GM06990 (cell line): Measurements from ENCODE around the gene CATSPERB.

ENCODE experiments used
- DNase-seq: peaks from one replicate; pipeline ENCODE4 v3.0.0-alpha.2; 2011; ENCODE audit not compliant: insufficient read length; ENCODE audit errors: extremely low read depth
- H3K27me3 ChIP-seq: replicated peaks from 2 replicates; pipeline ENCODE4 v1.6.0; 2011; ENCODE audit warnings: low read length; ENCODE audit not compliant: control insufficient read depth, insufficient read depth
- H3K36me3 ChIP-seq: 2 replicates; pipeline ENCODE4 v1.5.1; 2011; ENCODE audit warnings: low read length; ENCODE audit not compliant: control insufficient read depth, insufficient read depth
- H3K4me3 ChIP-seq: replicated peaks from 2 replicates; pipeline ENCODE4 v1.5.1; 2011; ENCODE audit warnings: low read depth, mild to moderate bottlenecking, control low read depth, low read length
- CTCF ChIP-seq: IDR thresholded peaks from 2 replicates; pipeline ENCODE4 v1.5.1; 2011; ENCODE audit warnings: low read length, control low read depth, mild to moderate bottlenecking, inconsistent platforms; ENCODE audit not compliant: insufficient read depth, poor library complexity, severe bottlenecking

CATSPERB gene

GRCh38 chr14:91533623-91534022 is 198.3 kb downstream of the CATSPERB start:
- no peaks in the 10 kb centered on the region for H3K27me3 ChIP-seq
- H3K36me3 ChIP-seq: no peaks in the 10 kb centered on the region
- H3K4me3 ChIP-seq: no peak overlapping the region
- TF ChIP-seq CTCF: no peak
- no peak for DNase-seq
